HG02642 (cell line): Measurements from ENCODE around the gene CDH12.
"Not testable (repeated sequence)": the region's sequence is repeated elsewhere in the genome, so short reads cannot be mapped to it uniquely, and the experiment has no call there.

ENCODE experiments used
- ATAC-seq: cut with Tn5 transposase; IDR thresholded peaks from one replicate; pipeline ENCODE4 v1.9.1; 2021; ENCODE audit warnings: mild to moderate bottlenecking; ENCODE audit not compliant: unreplicated experiment, poor library complexity

The CDH12 gene

DNA sequence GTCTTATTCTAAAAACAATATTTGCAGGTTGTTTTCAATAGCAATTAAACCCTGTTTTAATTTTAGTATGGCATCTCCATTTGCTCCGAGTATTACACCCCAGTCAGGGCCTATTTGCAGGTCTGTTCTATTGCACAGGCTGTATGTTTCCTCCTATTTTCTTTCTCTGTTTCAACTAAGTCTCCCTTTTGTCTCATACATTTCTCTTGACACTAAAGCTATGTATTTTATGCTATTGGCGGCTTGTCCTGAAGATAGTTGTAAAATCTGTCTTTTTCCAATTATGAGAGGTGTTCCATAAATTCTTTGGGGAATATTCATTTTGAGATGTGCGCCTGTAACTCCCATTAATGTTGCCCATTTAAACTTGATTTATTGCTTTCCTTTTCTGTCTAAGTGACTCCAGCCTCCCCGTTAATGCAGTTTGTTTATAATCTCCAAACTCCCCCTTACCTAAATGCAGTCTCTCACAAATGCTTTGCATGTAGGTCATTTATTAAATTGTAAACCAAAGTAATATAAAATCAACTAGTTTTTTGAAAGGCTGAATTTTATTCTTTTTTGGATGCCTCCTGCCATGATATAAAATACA is 262.4 kb downstream of the CDH12 start:
- no peak for ATAC-seq

DNA sequence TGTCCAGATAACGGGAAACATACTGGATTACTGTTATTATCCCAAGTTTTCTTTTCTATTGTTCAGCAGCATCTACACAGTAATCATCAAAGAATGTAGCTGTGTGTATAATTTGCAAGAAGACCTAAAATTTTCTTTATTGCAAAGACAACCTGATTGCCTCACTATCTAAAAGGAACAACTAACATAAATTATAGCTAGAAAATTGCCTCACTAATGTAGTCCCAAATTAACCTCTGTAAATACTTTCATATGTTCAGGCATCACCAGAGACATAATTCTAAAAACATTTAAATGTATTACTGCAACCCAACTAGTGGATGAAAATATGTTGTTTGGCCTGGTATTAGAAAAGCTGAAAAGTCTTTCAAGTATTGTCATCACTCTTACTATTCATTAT is 275.4 kb downstream of the CDH12 start:
- ATAC-seq = no peak

DNA sequence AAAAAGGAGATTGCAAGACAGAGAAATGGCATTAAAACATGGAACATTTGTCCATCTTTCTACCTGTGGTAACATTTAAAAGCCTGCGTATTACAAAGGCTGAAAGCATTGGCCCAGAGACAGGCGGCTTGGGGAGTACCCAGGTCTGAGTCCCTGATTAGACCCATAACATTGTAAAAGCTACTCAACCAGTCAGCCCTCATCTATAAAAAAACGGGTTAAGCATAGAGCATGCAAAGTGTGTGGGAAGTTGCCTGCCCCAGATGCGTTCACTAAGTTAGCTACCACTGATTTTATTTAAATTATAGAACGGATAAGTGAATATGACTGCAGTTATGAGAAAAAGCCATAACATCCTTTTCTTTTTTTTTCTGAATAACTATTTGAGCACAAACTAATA is 276.1 kb downstream of the CDH12 start:
- ATAC-seq = no peak

DNA sequence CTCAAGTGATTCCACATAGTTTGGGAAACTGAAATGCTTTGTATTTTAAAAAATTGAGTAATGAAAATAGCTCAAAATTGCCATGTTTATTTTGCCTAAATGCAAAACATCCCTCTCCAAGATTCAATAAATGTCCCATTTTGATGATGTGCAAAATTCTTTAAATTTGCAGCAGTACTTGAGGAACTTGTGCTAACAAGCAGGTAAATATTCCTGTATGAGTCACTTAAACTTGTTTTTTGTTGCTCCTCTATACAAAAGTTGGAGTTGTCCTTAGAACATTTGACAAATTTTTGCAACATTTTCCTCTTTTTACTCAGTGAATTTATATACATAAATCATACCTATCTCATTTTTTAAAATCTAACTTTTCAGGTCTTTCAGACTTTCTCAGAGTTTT is 280.2 kb downstream of the CDH12 start:
- no peak for ATAC-seq

DNA sequence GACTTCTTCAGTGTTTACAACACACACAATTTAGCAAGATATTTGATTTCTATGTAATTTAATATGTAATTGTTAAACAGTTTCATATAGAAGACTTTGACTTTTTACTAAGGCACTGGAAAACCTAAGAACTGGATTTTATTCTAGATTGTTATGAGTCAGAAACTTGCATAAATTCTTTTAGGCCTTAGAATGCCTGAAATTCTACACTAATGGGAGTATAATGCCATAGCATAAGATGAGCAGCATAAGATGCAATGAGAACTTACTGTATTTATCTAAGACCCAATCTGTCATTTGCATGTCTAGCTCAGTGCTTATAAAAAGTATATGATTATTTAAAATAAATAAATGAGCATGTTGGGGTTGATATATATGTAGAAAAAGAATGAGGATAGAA is 285.2 kb downstream of the CDH12 start:
- no peak for ATAC-seq

DNA sequence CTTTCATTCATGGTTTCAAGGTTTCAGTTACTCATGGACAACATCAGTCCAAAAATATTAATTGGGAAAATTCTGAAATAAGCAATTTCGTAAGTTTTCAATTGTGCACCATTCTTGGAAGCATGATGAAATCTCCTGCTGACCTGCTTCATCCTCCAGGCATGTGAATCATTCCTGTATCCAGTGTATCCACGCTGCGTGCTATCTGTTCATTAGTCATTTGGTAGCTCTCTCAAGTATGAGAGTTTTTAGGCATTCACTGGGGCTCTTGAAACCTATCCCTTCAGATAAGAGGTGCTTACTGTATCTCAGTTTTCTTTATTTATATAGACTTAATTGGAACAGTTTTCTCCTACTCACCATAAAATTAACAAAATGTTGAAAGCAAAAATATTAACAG is 293.0 kb downstream of the CDH12 start:
- no peak for ATAC-seq

DNA sequence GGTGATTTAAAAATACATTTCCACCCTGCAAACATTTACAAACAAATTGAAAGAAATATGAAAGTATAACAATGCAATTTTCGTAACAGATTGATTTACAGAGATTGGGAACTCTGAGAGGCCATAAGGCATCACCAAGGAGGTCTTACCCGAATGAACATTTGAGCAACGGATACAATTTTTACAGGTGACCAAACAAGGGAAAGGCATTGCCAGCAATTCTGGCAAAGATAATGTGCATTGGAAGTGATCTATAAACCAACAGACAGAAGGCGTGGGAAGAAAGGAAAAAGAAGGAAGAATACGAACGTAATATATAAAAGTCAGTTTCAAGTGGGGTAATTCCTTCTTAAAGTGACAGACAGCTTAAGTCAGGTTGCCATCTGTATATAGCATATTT is 295.9 kb downstream of the CDH12 start:
- ATAC-seq = no peak

DNA sequence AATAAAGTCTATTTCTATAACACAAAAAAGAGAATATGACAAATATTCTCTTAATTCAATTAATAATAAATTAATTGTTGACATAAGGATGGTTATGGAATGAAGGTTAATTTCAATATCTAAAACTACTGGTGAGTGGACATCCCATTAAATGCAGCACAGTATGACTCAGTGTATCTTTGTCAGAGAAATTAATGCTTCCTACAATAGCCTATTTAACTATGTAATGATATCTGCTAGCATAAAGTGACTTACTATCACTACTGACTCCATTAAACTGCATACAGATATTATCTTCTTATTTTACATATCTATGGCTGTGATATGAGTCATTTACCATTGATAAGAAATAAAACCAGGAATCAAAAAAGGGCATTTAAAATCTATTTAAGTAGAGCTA is 298.7 kb downstream of the CDH12 start:
- ATAC-seq = no peak

DNA sequence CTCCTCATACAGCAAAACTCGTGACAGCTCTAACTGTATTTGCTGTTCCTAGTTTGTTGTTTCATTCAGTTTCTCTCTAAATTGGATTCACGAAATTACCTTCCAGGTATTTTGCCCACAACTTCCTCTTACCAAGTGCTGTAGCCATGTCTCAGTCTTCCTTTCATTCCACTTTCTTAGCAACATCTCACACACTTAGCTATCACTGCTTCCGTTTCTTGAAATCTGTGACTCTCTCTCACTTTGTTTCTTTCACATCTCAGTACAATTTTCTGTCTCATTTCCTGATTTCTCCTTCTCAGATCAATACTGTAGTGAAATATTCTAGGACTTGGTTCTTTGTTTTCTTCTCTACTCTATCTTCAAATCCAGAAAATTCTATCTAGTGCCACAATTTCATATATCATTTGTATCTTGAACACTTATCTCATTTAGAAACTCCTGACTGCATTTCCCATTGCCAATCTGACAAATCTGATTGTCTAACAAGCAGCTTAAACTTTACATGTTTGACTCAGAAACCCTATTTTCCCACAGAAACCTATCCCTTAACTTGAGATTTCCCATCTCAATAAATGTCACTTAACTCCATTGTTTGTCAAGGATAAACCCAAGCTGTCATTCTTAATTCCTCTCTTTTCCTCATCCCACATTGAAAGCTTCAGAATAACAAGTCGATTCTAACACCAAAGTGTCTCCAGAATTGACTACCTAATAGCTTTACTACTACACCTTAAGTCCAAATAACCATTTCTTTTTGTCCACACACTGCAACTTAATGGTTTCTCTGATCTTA is 303.1 kb downstream of the CDH12 start:
- ATAC-seq = no peak

DNA sequence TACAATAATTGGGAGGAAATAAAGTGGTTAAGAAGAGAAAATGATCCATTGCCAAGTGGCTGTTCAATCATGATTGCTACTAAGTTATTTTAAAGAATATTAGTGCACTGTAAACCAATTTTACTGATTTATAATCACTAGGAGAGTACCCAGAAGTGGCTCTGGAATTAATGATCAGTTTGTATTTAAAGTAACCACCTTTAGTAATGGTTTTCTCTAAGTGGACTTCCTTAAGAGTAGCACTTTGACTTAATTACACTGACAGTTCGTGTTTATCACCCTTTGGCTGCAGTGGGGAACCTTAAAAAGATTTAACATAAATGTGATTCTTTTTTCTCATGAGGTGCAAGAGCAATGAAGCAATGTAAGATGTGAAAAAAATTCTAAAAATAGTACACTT is 310.8 kb downstream of the CDH12 start:
- no peak for ATAC-seq

DNA sequence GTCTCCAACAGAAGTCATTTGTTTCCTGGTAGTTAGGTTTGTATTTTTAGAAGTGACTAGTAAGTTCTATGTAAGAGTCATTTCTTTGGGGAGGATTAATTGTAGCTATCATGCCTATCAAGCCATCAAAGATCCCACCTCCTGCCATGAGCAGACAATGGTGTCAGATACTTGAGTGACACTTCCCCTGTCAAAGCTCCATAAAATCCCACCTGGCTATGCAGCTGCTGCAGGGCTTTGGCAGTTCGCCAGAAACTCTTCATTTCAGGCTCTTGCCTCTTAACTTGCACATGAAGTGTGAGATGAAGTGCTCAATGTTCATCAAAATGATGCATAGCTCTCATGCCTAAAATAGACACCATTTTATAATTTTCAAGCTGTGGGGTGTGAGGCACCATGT is 312.1 kb downstream of the CDH12 start:
- no peak for ATAC-seq

DNA sequence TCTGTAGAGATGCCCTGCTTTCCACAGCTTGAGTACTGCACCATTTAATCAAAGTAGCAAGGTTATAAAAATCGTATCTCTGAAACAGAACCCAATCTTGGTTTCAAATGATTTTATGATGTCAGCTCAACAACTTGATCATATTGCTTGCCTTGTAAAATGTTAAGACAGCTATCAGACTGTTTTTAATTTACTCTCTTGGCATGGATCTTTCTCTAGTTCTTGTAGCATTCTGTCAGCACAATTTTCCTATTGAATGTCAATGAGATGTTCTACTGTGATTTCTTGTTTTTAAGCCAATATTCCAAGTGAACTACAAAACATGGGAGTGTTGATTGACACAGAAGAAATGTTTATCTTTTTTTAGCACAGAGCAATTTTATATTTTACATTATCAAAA is 313.4 kb downstream of the CDH12 start:
- no peak for ATAC-seq

DNA sequence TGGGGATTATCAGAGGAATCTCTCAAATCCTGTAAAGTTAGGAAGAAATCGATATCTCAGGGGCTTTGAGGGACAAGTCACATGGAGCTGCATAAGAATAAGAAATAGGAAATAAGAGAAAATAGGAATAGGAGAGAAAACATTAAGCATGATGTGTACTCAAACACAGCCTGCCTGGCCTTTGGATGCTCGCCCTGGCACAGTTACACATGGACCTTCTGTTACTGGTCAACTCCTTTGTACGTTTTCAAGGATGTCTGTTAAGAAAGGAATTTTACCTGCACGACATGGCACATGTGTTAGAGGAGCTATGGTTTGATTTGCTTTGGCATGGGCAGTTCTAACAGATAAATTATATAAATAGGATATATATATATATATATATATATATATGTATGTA is 321.2 kb downstream of the CDH12 start:
- no peak for ATAC-seq

DNA sequence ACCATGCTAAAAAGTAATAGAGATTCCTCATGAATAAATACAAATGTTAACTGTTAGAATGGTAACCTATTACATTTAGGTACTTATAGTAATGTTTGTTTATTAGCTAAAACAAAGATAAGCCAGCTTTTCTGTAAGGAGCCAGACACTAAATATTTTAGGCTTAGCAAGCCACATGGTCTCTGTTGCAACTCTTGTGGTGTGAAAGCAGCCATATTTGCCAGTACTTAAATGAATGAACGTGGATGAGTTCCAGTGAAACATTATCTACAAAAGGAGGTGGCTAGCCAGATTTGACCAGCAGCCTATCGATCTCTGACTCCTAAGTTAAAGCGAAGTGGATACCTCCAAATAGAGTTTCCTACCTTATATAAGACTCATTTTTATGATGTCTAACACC is 331.6 kb downstream of the CDH12 start:
- ATAC-seq = no peak

DNA sequence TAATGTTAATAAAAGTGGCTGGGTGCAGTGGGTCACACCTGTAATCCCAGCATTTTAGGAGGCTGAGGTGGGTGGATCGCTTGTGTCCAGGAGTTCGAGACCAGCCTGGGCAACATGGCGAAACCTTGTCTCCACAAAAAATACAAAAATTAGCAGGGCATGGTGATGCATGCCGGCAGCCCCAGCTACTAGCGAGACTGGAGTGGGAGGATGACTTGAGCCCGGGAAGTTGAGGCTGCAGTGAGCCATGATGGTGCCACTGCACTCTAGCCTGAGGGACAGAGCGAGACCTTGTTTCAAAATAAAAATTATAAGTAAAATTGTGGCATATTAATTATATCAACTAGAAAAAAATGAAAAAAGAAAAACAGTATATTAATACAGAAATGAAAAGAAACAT is 336.6 kb downstream of the CDH12 start:
- not testable (repeated sequence) for ATAC-seq

DNA sequence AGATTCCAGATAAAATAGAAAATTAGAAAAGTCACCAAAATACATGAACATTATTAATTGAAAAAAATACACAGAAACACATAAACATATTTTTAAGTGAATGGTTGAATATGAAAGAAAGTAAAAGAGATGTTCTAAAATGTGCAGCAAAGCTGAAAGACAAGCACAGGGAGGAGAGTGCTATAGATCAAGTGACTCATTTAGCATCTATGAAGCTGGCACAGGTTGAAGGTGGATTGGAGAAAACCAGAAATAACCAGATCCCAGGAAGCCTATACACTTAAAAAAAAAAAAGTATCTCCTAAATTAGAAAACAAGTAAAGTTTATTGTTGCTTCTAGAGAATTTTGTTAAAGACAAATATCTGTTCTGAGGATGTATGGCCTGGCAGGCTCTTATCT is 338.9 kb downstream of the CDH12 start:
- ATAC-seq = no peak

DNA sequence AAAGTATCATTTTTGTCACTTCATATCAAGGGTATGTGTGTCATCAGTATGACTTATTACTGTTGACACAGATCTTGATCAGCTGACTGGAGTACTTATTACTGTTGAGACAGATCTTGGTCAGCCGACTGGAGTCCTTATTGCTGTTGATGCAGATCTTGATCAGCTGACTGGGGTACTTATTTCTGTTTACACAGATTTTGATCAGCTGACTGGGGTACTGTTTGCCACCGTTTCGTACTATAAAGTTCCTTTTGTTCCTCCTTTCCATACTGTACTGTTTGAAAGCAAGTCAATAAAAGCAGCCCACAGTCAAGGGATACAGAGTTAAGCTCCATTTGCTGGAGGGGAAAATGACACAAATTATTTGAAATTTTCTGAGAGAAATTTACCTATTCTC is 347.3 kb downstream of the CDH12 start:
- ATAC-seq = no peak

DNA sequence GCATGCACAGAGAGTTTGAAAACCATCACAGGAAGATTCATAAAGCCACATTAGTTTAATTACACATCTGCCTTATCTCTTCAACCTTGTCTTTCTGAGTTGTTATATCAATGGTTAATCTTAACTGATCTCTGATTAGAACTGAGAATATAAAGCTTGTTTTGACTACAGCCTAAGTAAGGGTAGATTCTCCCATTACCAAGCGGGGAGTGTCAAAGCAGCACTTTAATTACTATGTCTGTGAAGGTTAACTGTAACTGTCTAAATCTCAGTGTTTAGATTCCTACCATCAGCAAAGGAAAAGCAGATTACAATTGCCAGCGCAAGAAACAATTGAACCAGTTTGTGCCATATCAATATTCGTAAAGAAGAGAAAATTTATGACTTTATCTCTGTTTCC is 348.7 kb downstream of the CDH12 start:
- no peak for ATAC-seq

DNA sequence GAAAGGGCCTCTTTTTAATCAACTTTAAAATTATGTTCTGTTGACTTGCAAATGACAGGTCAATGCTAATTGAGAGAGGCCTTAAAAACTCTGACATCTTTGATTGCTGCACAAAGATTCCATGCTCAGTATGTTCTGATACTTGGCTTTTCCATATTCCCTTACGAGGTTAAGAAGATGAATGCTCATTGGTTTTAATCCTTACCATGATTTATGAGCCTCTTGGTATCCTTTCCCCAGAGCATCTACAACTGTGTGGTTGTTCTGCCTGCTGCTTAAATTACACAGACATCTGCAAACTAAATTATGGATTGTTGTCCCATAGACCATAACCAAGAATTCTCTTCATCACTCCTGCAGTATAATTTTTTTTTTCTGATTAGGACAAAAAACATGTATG is 352.6 kb downstream of the CDH12 start:
- ATAC-seq = no peak

DNA sequence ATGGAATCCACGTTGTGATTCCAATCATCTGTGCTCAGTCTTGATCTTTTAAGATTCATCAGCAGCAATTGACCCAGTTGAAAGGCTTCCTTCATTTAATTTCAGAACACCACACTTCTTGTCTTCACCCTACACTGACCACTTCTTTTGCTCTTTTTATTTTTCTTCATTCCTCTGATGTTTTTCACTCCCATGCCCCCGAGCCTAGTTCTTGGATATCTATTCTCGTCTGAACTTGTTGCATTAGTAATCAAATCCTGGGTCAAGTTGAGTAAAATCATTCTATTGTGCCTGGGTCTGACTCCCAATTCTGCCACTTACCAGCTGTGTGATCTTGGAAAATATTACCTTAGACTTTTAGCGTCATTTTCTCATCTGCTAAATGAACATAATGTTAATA is 356.5 kb downstream of the CDH12 start:
- no peak for ATAC-seq

DNA sequence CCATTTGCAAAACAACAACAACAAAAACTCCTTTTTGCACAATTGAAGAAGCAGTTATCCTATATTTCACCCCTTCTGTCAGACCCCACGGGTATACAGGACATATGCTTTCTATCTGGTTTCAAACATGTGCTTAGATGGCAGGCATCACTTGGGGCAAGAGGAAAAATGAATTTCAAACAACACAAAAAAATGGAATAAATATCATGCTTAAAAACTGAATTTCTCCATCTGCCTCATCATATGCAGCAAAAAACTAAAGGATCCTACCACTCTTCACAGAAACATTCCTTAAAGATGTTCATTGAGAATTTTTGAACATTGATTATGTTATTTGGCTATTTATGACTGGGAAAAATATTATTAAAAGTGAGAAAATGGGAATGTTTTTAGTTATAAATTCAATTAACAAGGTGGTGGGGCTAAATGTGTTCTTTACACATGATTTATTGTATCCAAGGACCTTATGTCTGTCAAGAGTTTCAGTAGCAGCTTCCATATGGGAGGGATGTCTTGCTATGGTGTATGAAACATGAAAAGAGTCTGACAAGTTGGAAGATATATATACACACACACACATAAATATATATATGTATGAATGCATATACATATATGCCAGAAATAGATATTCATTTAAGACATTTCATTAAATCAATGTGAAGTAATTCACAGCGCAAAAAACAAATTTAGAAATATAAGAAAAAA is 358.0 kb downstream of the CDH12 start:
- ATAC-seq = no peak

DNA sequence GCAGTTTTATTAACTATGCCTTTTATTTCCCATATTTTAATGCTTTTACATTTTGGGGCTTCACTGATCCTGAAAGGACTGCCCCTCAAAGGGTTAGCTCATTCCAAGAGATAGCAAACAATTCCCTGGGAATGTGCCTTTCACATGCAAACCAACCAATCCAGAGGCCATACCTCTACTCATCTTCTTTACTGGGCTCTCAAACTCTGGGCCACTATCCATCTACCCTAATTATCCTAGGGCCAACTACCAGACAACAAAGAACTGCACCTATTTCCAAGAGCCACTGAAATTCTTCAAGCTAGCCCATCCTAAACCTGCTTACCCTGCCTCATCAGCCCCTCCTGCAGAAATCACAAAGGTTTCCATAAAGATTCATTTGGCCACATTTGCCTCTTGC is 364.7 kb downstream of the CDH12 start:
- no peak for ATAC-seq
